ENCODE measurements around the gene PTPRK. TPM values are rescaled to one million over a fixed set of nuclear protein-coding genes. Genes with fewer than 3 reads are reported as not detected.

PTPRK gene
- total and polyA plus RNA-seq, 9 of the 15 experiments (the other 6 are each of a cell fraction or from before 2014, with no cell fraction given) = 0.04 to 0.51 TPM; not detected in 7

- TF ChIP-seq ZBTB49 (CRISPR knock-in tag; IDR thresholded peaks at IDR 0.05; ENCODE audit: borderline replicate concordance) (no peak), CCAR2 (IDR thresholded peaks at IDR 0.05; ENCODE audit: low read depth, low read length) (no peak), SMARCC2 (IDR thresholded peaks at IDR 0.05; ENCODE audit: low read depth) (no peak), PURB (CRISPR knock-in tag; IDR thresholded peaks at IDR 0.05; ENCODE audit: low read depth) (no peak), ZNF551 (CRISPR knock-in tag; IDR thresholded peaks at IDR 0.05) (no peak), SMAD3 (CRISPR knock-in tag; conservative IDR thresholded peaks at IDR 0.05) (no peak)
Measured at GRCh38 chr6:128487746-128488145, 32.7 kb downstream of the PTPRK start (continued).

- Histone ChIP-seq H3K4me2 (ENCODE audit: insufficient read depth, low read length) (no peak overlapping the region), H3K79me2 (ENCODE audit: control insufficient read depth, insufficient read depth, low read length) (no peaks in the 10 kb centered on the region), H3K4me3 (no peak overlapping the region), H3K9ac (ENCODE audit: insufficient read depth in 1 of 2, low read depth in 2 of 2, low read length in 2 of 2) (no peak overlapping the region), H2AFZ (ENCODE audit: low read depth, low read length) (no peak overlapping the region), H3K4me1 (replicated peaks in 1 of 2; ENCODE audit: control insufficient read depth in 2 of 2, insufficient read depth in 2 of 2, low read length in 2 of 2) (no peaks in the 10 kb centered on the region), H4K20me1 (replicated peaks; ENCODE audit: control insufficient read depth, insufficient read depth, low read length) (no peaks in the 10 kb centered on the region), H3K9me3 (replicated peaks; ENCODE audit: control insufficient read depth, insufficient read depth, low read depth, low read length) (no peaks in the 10 kb centered on the region), H3K27ac (ENCODE audit: extremely low read depth, low read depth, low read length) (no peak overlapping the region), H3K9me1 (ENCODE audit: control insufficient read depth, insufficient read depth, low read length) (no peaks in the 10 kb centered on the region), H3K36me3 (ENCODE audit: control insufficient read depth, insufficient read depth, low read length) (no peaks in the 10 kb centered on the region), H3K27me3 (ENCODE audit: control insufficient read depth in 2 of 2, insufficient read depth in 2 of 2, low read length in 2 of 2) (no peaks in the 10 kb centered on the region)
- no peak for FAIRE-seq
- ATAC-seq = no peak
- in situ Hi-C loops (cut with MboI) = no loop called here
- CTCF ChIA-PET (ENCODE audit: low intra/inter-chr PET ratio) = no interaction called here
- no TSS peak for BruUV-seq (replicated peaks)
- POLR2A ChIA-PET = no interaction called here
- no peak for TF ChIP-seq L3MBTL2 (IDR thresholded peaks at IDR 0.05)
- no peak for TF ChIP-seq HDAC3 (IDR thresholded peaks at IDR 0.05; ENCODE audit: borderline replicate concordance, partially characterized antibody)
- TF ChIP-seq ZNF143 (CRISPR knock-in tag; IDR thresholded peaks at IDR 0.05) = no peak
- TF ChIP-seq HMBOX1 (IDR thresholded peaks at IDR 0.05) = no peak
- TF ChIP-seq PTTG1 (tag; IDR thresholded peaks at IDR 0.05; ENCODE audit: low read depth) = no peak
- no peak for TF ChIP-seq ELF4 (CRISPR knock-in tag; IDR thresholded peaks at IDR 0.05)
- no peak for TF ChIP-seq ZNF57 (CRISPR knock-in tag; IDR thresholded peaks at IDR 0.05)
- no peak for TF ChIP-seq ZSCAN32 (CRISPR knock-in tag; IDR thresholded peaks at IDR 0.05)
- TF ChIP-seq POLR2B (IDR thresholded peaks at IDR 0.05; ENCODE audit: low read depth, partially characterized antibody) = no peak
- no peak for TF ChIP-seq SMC3 (conservative IDR thresholded peaks at IDR 0.05; ENCODE audit: insufficient read depth, low read depth, low read length)
- TF ChIP-seq ADNP (tag; IDR thresholded peaks at IDR 0.05) = no peak
- no peak for TF ChIP-seq ASH1L (IDR thresholded peaks at IDR 0.05; ENCODE audit: borderline replicate concordance, low read depth, partially characterized antibody)
- TF ChIP-seq SMARCE1 (IDR thresholded peaks at IDR 0.05) = no peak
- no peak for TF ChIP-seq ZNF586 (CRISPR knock-in tag; conservative IDR thresholded peaks at IDR 0.05)
- 0% methylated on average over 2 of the region's 2 CpGs for WGBS (ENCODE audit: insufficient coverage, low coverage, missing lambda C conversion rate)
- intact Hi-C loops (cut with micrococcal nuclease) = no loop called here
- DNase-seq (ENCODE audit: extremely low read depth in 1 of 4, low spot score in 3 of 4) = no peak
Measured at GRCh38 chr6:128487055-128487454, 33.3 kb downstream of the PTPRK start.

All from K562 (cell line).